Activated naive CD4-positive, alpha-beta T cell (primary cell): Measurements from ENCODE around the gene DYNLRB1.

Experiments
- DNase-seq, 4 experiments: peaks; one replicate each; lab custom pipeline; 2025; lab: John Stamatoyannopoulos, UW

Gene DYNLRB1

GRCh38 chr20:34558320-34559218, 42.3 kb downstream of the DYNLRB1 start, which contains the start of gene MAP1LC3A:
Gene MAP1LC3A, plus strand, starts transcription at chr20:34558718. Its CDS starts 151 bp downstream, at chr20:34558869.
- DNase-seq: peak; percentile 73 to 87 (median 78)

DNA sequence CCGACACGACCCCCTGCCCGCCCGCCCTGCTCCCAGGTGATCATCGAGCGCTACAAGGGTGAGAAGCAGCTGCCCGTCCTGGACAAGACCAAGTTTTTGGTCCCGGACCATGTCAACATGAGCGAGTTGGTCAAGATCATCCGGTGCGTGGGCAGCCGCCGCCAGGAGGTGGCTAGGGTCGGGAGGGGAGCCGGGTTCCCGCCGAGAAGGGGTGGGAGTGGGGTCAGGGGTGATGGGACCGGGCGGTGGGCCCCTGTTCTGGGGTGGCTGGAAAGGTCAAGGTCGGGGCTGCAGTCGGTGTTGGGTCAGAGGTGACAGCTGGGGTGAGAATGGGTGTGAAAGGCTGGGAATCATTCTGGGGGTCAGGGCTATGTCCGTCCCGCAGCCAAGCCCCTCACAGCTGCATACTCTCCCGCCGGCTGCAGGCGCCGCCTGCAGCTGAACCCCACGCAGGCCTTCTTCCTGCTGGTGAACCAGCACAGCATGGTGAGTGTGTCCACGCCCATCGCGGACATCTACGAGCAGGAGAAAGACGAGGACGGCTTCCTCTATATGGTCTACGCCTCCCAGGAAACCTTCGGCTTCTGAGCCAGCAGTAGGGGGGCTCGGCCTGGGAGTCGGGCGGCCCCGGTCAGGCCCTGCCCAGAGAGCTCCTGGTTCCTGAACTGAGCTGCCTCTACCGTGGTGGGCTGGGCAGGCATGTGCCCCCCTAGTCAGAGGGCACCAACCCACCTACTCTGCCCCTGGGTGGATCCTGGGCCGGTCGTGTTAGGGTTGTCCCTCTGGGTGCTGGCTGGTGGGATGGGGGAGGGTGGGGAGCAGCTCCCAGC, 43.3 kb downstream of the DYNLRB1 start:
- no peak for DNase-seq

- no peak for DNase-seq
These were observed 43.9 kb downstream of the DYNLRB1 start for GRCh38 chr20:34560141-34560523.

GRCh38 chr20:34560614-34561013, 44.4 kb downstream of the DYNLRB1 start:
- no peak for DNase-seq

- no peak for DNase-seq
These were observed 45.4 kb downstream of the DYNLRB1 start for GRCh38 chr20:34561661-34562060.

DNA sequence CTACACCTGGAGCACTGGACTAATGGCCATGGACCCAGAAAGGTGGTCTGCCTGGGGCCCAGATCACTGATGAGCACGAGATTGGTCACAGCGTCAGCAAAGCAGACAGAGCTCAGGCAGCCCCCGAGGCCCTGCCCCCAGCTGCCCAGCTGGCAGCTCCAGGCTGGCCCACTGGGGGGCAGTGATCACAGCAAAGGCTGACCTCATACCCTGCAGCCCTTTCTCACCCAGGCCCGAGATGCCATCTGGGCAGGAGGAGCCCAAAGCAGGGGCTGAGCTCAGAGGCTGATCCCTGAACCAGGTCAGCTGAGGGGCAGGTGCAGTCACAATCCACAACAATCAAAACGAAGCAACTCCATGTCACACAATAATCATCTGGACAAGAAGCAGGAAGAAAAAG, 46.4 kb downstream of the DYNLRB1 start:
- DNase-seq: no peak

DNA sequence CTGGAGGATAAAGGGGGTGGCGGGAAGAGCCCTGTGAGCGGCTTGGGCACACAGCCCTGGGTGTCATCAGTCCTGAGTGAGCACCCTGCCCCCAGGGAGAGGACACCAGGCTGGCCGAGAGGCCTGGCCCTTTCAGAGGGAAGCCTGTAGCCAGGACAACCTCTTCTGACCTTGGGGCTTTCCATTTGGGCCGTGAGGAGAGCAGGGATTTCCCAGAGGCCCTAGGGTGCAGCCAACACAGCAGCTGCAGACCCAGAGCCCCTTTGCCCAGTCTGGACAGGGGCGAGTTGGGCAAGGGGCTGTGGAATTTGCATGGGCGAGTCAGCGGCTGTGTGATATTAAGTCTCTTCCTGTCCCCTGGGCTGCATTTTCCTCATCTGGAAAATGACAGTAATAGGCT, 48.6 kb downstream of the DYNLRB1 start:
- DNase-seq: no peak

DNA sequence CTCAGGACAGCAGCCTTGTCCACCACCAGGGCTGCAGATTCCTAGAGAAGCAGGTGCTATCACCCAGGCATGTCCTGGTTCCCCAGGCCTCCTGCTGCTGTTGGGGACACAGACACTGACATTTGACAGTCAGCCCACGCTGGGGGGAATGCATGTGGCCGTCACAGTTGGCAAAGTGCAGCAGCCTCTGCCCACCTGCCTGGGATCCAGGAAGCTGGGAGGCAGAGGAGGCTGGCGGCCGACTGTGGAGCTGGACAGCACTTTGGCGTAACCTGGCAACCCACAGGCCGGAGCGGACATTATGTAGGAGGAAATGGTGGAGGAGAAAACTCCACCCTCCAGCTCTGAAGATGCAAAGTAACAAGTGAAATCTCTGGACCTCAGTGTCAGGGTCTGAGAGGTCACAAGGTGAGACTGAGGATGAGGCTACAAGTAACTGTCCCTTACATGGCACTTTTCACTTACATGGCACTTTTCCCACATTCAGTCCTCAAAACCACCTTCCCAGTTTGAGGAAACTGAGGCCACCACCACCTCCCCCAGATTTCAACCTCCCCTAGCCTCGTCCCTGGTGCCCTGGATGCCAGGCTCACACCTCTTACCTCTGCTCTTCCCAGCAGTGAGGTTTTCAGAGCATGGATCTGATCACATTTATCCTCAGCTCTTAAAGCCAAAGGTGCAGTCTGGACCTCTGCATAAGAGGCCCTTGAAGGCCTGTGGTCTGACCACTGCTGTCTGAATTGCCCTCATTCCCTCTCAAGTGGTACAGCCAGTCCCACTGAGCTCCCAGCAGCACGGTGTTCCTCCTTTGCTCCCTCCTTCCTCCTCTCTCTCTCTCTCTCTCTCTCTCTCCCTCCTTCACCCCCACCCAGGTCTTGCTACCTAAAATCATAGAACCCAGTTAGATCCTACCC, 51.0 kb downstream of the DYNLRB1 start:
- no peak for DNase-seq

GRCh38 chr20:34567892-34568865, 52.0 kb downstream of the DYNLRB1 start:
- no peak for DNase-seq

DNA sequence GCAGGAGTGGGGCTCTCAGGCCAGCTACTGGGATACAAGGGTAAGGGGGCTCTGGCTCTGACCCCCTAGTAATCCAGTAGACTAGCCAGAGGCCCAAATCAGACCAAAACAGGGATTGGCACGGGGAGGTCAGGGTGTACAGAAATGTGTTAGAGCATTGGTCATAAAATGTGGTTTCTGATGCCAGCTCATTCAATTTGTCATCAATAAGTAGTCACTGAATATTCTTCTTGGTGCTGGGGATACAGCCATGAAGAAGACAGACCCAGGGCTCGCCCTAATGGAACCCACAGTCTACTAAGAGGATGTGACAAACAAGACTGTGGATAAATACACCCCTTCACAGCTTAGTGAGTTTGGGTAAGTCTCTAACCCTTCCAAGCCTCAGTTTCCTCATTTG, 53.4 kb downstream of the DYNLRB1 start:
- DNase-seq: no peak

DNA sequence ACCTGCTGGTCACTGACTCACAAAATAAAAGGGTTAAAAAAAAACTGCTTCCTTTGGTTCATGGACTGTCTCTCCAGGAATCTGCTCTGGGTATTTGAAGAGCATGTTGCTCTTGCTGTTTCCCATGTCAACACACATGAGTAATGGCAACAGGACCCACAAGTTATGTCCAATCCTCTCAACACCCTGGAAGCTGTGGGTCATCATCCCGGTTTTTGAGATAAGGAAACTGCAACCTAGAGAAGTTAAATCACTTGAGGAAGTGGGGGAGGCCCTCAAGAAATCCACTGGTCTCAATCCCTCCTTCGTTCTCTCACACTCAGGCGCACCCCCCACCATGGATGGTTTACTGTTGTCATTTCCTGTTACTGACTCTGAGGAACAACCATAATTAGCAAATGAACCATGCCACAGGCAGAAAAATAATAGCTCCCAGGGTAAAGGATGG, 54.7 kb downstream of the DYNLRB1 start:
- no peak for DNase-seq

- DNase-seq: no peak
These were observed 55.5 kb downstream of the DYNLRB1 start for GRCh38 chr20:34571753-34572152.

GRCh38 chr20:34573541-34574300, 57.5 kb downstream of the DYNLRB1 start:
- DNase-seq: no peak

DNA sequence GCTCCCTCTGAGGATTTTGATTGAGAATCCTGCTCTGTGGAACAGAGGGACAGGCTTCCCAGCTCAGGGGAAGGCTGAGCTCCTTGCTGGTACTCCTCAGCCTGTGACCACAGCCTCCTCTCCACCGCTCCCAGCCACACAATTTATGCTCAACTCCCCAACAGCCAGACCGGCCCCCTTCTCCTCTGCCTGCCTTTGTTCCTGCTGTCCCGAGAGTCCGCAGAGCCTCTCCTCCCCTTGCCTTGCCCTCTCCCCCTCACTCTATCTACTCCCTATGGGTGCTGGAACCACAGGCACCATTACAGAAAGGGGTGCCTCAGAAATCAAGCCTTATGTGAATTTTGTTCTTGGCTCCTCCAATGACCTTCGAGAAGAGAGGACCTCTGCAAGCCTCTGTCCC, 58.2 kb downstream of the DYNLRB1 start:
- no peak for DNase-seq

DNA sequence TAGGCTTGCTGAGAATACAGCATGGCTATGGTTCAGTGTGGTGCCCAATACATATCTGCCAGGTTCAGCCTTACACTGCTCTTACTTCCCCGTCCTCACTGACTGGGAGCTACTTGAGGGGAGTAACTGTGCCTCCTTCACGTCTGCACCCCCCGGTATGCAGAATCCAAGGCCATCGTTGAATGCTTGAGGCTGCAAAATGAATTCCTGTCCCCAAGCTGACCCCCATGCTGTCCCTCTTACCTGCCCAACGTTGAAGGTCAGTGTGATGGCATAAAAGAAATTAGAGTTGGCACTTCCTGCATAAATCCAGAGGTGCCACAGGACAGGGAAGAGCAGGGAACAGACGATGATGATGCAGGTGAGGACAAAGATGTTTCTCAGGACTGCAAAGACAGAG, 58.6 kb downstream of the DYNLRB1 start:
- DNase-seq: no peak

DNA sequence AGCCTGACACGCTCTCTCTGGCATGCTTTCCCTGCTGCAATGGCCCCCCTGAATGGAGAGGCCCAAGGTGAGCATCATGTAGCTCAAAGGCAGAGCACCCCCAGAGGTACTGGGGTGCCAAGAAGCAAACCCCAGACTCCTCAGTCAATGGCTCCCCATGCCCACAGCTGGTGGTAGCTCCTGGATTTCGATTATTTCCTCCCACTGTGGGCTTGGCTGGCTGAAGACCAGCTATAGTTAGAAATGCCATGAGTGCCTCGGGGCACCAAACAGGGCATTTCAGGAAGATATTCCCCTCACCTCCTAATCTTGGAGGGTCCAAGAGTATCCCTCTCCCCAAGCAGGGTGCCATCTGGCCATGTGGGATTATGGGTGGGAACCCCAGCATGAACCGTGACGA, 59.0 kb downstream of the DYNLRB1 start:
- DNase-seq: no peak

GRCh38 chr20:34575756-34576155, 59.5 kb downstream of the DYNLRB1 start:
- no peak for DNase-seq

GRCh38 chr20:34577061-34577460, 60.8 kb downstream of the DYNLRB1 start:
- no peak for DNase-seq

DNA sequence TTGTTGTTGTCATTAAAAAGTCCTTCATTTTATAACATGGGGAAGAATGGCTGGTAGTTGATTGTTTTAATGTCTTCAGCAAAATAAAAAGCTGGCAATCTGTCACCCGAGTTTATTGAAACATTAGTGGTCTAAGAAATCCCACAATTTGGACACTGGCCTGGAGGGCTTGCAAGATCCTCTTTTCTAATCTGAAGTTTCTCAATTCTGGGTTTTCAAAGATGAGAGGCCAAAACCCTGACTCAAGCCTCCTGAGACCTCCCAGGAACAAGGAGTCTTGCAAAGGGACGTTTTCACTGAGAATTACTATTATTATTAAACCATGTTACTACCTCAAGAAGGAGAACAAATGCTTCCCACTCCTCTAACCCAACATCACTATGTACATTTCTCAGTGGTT, 61.8 kb downstream of the DYNLRB1 start:
- DNase-seq: no peak

DNA sequence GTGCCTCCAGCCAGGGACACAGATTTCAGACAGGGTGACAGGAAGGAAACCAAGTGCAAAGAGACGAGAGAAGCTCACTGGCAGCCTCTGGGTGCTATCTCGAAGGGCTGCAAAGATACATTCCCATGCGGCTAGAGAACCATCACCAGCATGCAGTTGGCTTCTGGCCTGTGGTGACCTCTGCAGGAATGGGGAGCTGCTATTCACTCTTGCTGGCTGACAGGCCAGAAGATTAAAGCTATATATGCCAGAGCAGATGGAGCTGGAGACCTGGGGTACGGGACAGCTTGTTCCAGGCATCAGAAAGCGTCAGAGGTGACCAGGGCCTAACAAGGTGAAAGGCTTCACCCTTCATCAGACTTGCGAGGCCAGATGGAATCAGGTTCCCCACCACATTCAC, 62.3 kb downstream of the DYNLRB1 start:
- DNase-seq: no peak
